ENCODE measurements around the gene UBAC2. TPM values are rescaled to one million over a fixed set of nuclear protein-coding genes. Genes with fewer than 3 reads are reported as not detected.

The UBAC2 gene
- total and polyA plus RNA-seq, 4 donors: 32.9 to 42.3 (median 35.3) TPM

GRCh38 chr13:99279637-99280036 lies 79.0 kb downstream of the UBAC2 start (continued):
- TF ChIP-seq CTCF (IDR thresholded peaks at IDR 0.05; ENCODE audit: low read depth, low read length, missing input control): no peak
- no peak for TF ChIP-seq FOXA2 (IDR thresholded peaks at IDR 0.05)
- TF ChIP-seq EGR1 (IDR thresholded peaks at IDR 0.05; ENCODE audit: low read depth in 2 of 2): no peak

- no peak for DNase-seq (ENCODE audit: low spot score)
- no peak overlapping the region for H3K9ac ChIP-seq (ENCODE audit: low read depth in 1 of 2, low read length in 2 of 2)
- no peaks in the 10 kb centered on the region for H3K9me3 ChIP-seq (ENCODE audit: control insufficient read depth in 4 of 4, low read length in 3 of 4)
- H3K27ac ChIP-seq (ENCODE audit: low read depth in 1 of 2, low read length in 2 of 2): peak overlapping the region in 1 of 2 donors; percentile 19
- WGBS: 77% methylated on average over 3 of the region's 3 CpGs
- H3K4me1 ChIP-seq (ENCODE audit: control insufficient read depth in 4 of 4, insufficient read depth in 4 of 4, low read length in 3 of 4): peaks cover 3 to 61% (median 50%) of the 10 kb centered on the region in 4 donors
- no peaks in the 10 kb centered on the region for H3K27me3 ChIP-seq (ENCODE audit: control insufficient read depth in 4 of 4, insufficient read depth in 4 of 4, low read length in 3 of 4)
- no peak overlapping the region for H3K4me3 ChIP-seq (ENCODE audit: low read depth in 1 of 3, low read length in 3 of 3)
- TF ChIP-seq NR2F2 (IDR thresholded peaks at IDR 0.05) (no peak), FOXA2 (IDR thresholded peaks at IDR 0.05) (no peak), REST (IDR thresholded peaks at IDR 0.05) (no peak), MAX (IDR thresholded peaks at IDR 0.05) (no peak), EGR1 (IDR thresholded peaks at IDR 0.05; ENCODE audit: low read depth in 2 of 2) (no peak)
- peaks cover 0 to 2% (median 0%) of the 10 kb centered on the region in 4 donors for H3K36me3 ChIP-seq (ENCODE audit: control insufficient read depth in 4 of 4, insufficient read depth in 3 of 4, low read depth in 1 of 4, low read length in 3 of 4)
Measured at GRCh38 chr13:99280166-99280565, 79.5 kb downstream of the UBAC2 start.

GRCh38 chr13:99281811-99282263 lies 81.2 kb downstream of the UBAC2 start:
- WGBS: 29% methylated on average over 5 of the region's 5 CpGs
- no peaks in the 10 kb centered on the region for H3K27me3 ChIP-seq (ENCODE audit: control insufficient read depth in 4 of 4, insufficient read depth in 4 of 4, low read length in 3 of 4)
- H3K36me3 ChIP-seq (ENCODE audit: control insufficient read depth in 4 of 4, insufficient read depth in 3 of 4, low read depth in 1 of 4, low read length in 3 of 4): peaks cover 0 to 2% (median 0%) of the 10 kb centered on the region in 4 donors
- H3K27ac ChIP-seq (ENCODE audit: low read depth in 1 of 2, low read length in 2 of 2): peak overlapping the region; percentile 55 to 83
- no peaks in the 10 kb centered on the region for H3K9me3 ChIP-seq (ENCODE audit: control insufficient read depth in 4 of 4, low read length in 3 of 4)
- no peak overlapping the region for H3K4me3 ChIP-seq (ENCODE audit: low read depth in 1 of 3, low read length in 3 of 3)
- H3K4me1 ChIP-seq (ENCODE audit: control insufficient read depth in 4 of 4, insufficient read depth in 4 of 4, low read length in 3 of 4): peaks cover 4 to 71% (median 59%) of the 10 kb centered on the region in 4 donors
- peak overlapping the region in 1 of 2 donors; percentile 67 for H3K9ac ChIP-seq (ENCODE audit: low read depth in 1 of 2, low read length in 2 of 2)
- peak; percentile 60 for DNase-seq (ENCODE audit: low spot score)
- TF ChIP-seq YY1 (IDR thresholded peaks at IDR 0.05) (peak; percentile 84), RXRA (IDR thresholded peaks at IDR 0.05) (peak; percentile 94 to 98), SP1 (IDR thresholded peaks at IDR 0.05) (peak; percentile 89), REST (IDR thresholded peaks at IDR 0.05) (peak; percentile 81), HNF4A (conservative IDR thresholded peaks at IDR 0.05) (peak; percentile 91 to 95), TAF1 (conservative IDR thresholded peaks at IDR 0.05) (no peak), ATF3 (IDR thresholded peaks at IDR 0.05) (peak; percentile 90), MAX (IDR thresholded peaks at IDR 0.05) (peak; percentile 91), HNF4G (IDR thresholded peaks at IDR 0.05) (peak; percentile 38), ZBTB33 (IDR thresholded peaks at IDR 0.05) (peak; percentile 92), JUND (IDR thresholded peaks at IDR 0.05) (peak; percentile 50 to 92), NR2F2 (IDR thresholded peaks at IDR 0.05) (peak; percentile 39), RAD21 (IDR thresholded peaks at IDR 0.05) (peak; percentile 38 to 59), FOXA2 (IDR thresholded peaks at IDR 0.05) (peak; percentile 79)
